BLaER1 treated with 17β-estradiol and CSF1 and Interleukin-3, amounts not matched to agents 10 nM and 100 nM (cell line): ENCODE results near the gene MAPRE2.

Experiments used
- H3K27ac ChIP-seq, 11 experiments: shearing (Covaris generic); formaldehyde crosslinking; 2 replicates each; pipeline ENCODE4 v1.8.1; 2022
- H3K27me3 ChIP-seq, 11 experiments: shearing (Covaris generic); formaldehyde crosslinking; 2 replicates each; pipeline ENCODE4 v1.8.1; 2022
- H3K36me3 ChIP-seq, 11 experiments: shearing (Covaris generic); formaldehyde crosslinking; 2 replicates each; pipeline ENCODE4 v1.8.1; 2022
- H3K4me1 ChIP-seq, 10 experiments: shearing (Covaris generic); formaldehyde crosslinking; 2 replicates each; pipeline ENCODE4 v1.8.1; 2022
- H3K4me2 ChIP-seq, 11 experiments: shearing (Covaris generic); formaldehyde crosslinking; 2 replicates each; pipeline ENCODE4 v1.8.1; 2022
- H3K4me3 ChIP-seq, 10 experiments: shearing (Covaris generic); formaldehyde crosslinking; 2 replicates each; pipeline ENCODE4 v1.8.1; 2022
- H3K9ac ChIP-seq, 11 experiments: shearing (Covaris generic); formaldehyde crosslinking; 2 replicates each; pipeline ENCODE4 v1.8.1; 2022
- H3K9me3 ChIP-seq, 11 experiments: shearing (Covaris generic); formaldehyde crosslinking; replicated peaks in 1 of 11; 2 replicates each; pipeline ENCODE4 v1.8.1; 2022
- H4K20me1 ChIP-seq, 11 experiments: shearing (Covaris generic); formaldehyde crosslinking; 2 replicates each; pipeline ENCODE4 v1.8.1; 2022
- Cebpa-rat ChIP-seq, 11 experiments: shearing (Covaris generic); IDR thresholded peaks; 2 replicates each; pipeline ENCODE4 v1.8.1; 2022

The MAPRE2 gene

DNA sequence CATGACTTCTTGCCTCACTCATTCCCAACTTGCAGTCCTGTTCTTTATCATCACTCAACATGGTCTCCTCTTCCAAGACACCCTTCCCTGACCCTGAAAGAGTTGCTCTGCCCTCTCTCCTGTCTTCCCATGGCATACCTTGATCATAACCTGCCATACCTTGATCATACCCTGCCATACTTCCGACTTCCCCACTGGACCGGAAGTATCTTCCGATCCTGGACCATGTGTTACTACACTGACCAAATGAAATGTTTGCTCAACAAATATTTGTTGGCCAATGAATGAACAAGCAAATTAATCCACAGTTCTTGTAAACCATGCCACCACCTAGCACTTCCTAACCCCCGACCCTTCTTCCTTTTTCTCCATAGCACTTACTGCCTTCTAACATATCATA lies 138.7 kb downstream of the MAPRE2 start:
- peaks cover 2 to 17% (median 5%) of the 10 kb centered on the region in 10 experiments for H3K4me1 ChIP-seq
- H3K9me3 ChIP-seq, result peaks cover 10 to 28% (median 19%) of the 10 kb centered on the region in 11 experiments; a peak in 19 of 22 replicates
- no peak overlapping the region for H3K27ac ChIP-seq
- no peaks in the 10 kb centered on the region for H3K36me3 ChIP-seq
- no peak overlapping the region for H3K9ac ChIP-seq
- H4K20me1 ChIP-seq, result no peaks in the 10 kb centered on the region
- no peak overlapping the region for H3K4me3 ChIP-seq
- no peak for TF ChIP-seq Cebpa-rat (IDR thresholded peaks at IDR 0.05)
- H3K27me3 ChIP-seq, result no peaks in the 10 kb centered on the region
- peak overlapping the region in 1 of 11 experiments; percentile 49; a peak in 2 of 22 replicates for H3K4me2 ChIP-seq

DNA sequence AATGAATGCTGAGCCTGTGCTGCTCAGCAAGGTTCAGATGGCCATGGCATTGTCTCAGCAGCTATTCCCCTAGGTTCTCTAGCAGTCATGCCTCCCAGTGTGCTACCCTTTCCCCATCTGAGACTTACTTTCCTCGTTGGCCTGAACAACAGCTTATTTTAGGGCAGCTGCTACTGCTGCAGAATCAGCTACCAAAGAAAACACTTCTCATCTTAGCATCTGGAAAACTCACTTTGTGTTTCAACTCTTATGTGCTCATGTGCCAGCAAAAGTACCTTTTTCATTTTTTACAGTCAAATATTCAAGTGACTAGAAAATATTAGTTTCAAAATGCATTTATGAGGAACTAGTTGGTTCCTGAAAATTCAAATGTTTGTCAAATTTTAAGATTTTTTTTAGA lies 139.2 kb downstream of the MAPRE2 start:
- H3K27ac ChIP-seq, result no peak overlapping the region
- no peak for TF ChIP-seq Cebpa-rat (IDR thresholded peaks at IDR 0.05)
- H3K4me3 ChIP-seq, result no peak overlapping the region
- no peaks in the 10 kb centered on the region for H3K36me3 ChIP-seq
- peaks cover 0 to 14% (median 0%) of the 10 kb centered on the region in 10 experiments; a peak in 7 of 20 replicates for H3K4me1 ChIP-seq
- H3K9ac ChIP-seq, result no peak overlapping the region
- no peaks in the 10 kb centered on the region for H3K27me3 ChIP-seq
- no peaks in the 10 kb centered on the region for H4K20me1 ChIP-seq
- H3K4me2 ChIP-seq, result peak overlapping the region in 1 of 11 experiments; percentile 49; a peak in 2 of 22 replicates
- peaks cover 10 to 23% (median 19%) of the 10 kb centered on the region in 11 experiments; a peak in 19 of 22 replicates for H3K9me3 ChIP-seq

DNA sequence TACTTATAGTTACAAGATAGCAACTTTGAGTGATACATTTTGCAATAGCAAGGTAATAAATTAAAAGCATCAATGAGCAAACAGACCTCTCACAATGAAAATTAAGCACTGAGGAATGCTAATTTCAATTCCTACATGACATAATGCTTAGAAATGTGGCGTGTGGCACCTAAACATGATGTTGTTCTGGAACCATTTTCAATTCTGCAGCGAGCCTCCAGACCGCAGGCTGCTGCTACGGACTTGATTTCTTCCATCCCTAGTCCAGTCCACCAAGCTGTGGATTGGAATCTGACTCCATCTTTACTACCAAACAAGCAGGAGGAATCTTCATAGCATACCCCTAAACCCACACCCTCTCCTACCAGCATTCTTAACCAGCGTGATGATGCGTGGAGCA lies 140.9 kb downstream of the MAPRE2 start:
- H3K4me2 ChIP-seq, result no peak overlapping the region
- peaks cover 0 to 19% (median 0%) of the 10 kb centered on the region in 10 experiments; a peak in 5 of 20 replicates for H3K4me1 ChIP-seq
- peaks cover 1 to 7% (median 5%) of the 10 kb centered on the region in 11 experiments; a peak in 16 of 22 replicates for H3K9me3 ChIP-seq
- H3K36me3 ChIP-seq, result no peaks in the 10 kb centered on the region
- no peaks in the 10 kb centered on the region for H4K20me1 ChIP-seq
- no peak overlapping the region for H3K9ac ChIP-seq
- no peak for TF ChIP-seq Cebpa-rat (IDR thresholded peaks at IDR 0.05)
- no peaks in the 10 kb centered on the region for H3K27me3 ChIP-seq
- no peak overlapping the region for H3K27ac ChIP-seq
- no peak overlapping the region for H3K4me3 ChIP-seq

DNA sequence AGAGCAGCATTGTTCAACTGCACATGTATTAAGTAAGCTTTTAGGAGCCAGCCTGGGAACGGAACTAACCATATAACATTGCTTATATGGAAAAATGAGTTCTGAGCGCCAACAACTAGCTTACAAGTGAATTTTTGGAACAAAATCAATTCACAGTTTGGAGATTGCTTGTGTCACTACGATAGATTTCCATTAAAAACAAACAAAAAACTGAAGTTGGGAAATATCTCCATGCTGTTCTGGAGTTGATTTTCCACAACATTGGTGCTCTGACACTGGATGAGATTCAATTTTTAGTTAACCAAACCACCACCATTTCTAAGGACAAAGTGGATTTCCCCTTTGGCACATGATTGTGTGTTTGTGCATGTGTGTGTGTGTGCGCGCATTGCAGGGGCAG lies 142.7 kb downstream of the MAPRE2 start:
- no peak for TF ChIP-seq Cebpa-rat (IDR thresholded peaks at IDR 0.05)
- H3K4me3 ChIP-seq, result no peak overlapping the region
- 0 out of 22 replicates have a peak, but pooled peaks cover 0 to 3% (median 0%) of the 10 kb centered on the region in 11 experiments for H3K9me3 ChIP-seq
- no peak overlapping the region for H3K4me2 ChIP-seq
- H3K27ac ChIP-seq, result no peak overlapping the region
- no peaks in the 10 kb centered on the region for H4K20me1 ChIP-seq
- H3K9ac ChIP-seq, result no peak overlapping the region
- H3K36me3 ChIP-seq, result no peaks in the 10 kb centered on the region
- H3K4me1 ChIP-seq, result peaks cover 0 to 19% (median 0%) of the 10 kb centered on the region in 10 experiments; a peak in 5 of 20 replicates
- no peaks in the 10 kb centered on the region for H3K27me3 ChIP-seq

DNA sequence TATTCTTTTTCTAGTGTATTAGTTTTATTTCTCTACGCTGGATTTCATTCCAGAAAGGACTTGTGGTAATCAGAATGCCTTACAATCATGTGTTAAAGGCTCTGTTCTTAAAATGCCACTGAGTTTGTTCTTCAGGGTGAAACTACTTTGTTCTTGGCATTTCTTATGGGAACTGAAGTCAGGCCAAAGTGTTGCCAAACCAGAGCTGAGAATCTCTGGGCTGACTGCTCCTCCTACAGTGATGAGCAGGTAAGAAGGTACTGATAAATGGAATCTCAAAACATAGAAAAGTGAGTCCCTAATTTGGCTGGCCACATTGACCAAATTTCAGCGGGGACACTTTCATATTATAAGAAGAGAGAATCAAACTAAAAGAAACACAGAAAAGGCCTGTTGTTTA lies 144.6 kb downstream of the MAPRE2 start:
- Histone ChIP-seq H4K20me1 (no peaks in the 10 kb centered on the region), H3K36me3 (no peaks in the 10 kb centered on the region), H3K4me3 (no peak overlapping the region), H3K4me2 (no peak overlapping the region), H3K27me3 (no peaks in the 10 kb centered on the region), H3K27ac (no peak overlapping the region), H3K4me1 (peaks cover 0 to 8% (median 0%) of the 10 kb centered on the region in 10 experiments; a peak in 4 of 20 replicates), H3K9ac (no peak overlapping the region), H3K9me3 (no peaks in the 10 kb centered on the region)
- TF ChIP-seq Cebpa-rat (IDR thresholded peaks at IDR 0.05), result no peak

DNA sequence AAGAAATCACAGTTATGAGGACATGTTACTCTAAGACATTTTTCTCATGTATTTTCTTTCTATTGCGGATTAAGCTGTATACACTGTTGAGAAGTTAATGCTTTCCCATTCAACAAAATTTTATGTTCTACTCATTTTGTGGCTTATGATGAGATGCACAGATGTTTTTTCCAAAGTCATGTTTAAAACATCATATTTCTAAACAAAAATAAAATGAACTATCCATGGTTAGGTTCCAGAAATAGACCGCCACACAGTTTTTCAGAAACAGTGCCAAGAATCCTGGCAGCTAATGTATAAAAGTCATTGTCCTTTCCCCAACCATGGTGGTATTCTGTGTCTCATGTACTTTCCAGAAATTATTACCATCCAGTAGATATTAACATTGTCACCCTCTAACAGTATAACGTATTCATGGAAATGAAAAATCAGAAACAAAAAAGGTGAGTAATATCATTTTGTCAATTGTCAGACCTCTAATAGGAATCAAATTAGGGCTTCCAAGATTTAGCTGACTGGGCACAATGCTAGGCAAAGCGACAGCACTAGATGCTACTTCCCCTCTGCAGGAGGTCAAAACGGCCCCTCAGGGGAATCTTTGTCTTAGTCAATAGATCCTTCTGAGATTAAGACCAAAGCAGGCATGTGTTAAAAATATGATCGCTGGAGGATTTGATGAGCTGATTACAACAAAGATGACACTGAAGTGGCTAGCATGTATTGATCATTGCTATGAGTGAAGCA lies 145.2 kb downstream of the MAPRE2 start:
- H3K27me3 ChIP-seq, result no peaks in the 10 kb centered on the region
- H3K4me1 ChIP-seq, result peaks cover 0 to 6% (median 0%) of the 10 kb centered on the region in 10 experiments; a peak in 3 of 20 replicates
- H3K9ac ChIP-seq, result no peak overlapping the region
- no peak for TF ChIP-seq Cebpa-rat (IDR thresholded peaks at IDR 0.05)
- H3K9me3 ChIP-seq, result no peaks in the 10 kb centered on the region
- H4K20me1 ChIP-seq, result no peaks in the 10 kb centered on the region
- no peaks in the 10 kb centered on the region for H3K36me3 ChIP-seq
- no peak overlapping the region for H3K27ac ChIP-seq
- H3K4me2 ChIP-seq, result peak overlapping the region in 1 of 11 experiments; percentile 18; a peak in 1 of 22 replicates
- H3K4me3 ChIP-seq, result no peak overlapping the region

DNA sequence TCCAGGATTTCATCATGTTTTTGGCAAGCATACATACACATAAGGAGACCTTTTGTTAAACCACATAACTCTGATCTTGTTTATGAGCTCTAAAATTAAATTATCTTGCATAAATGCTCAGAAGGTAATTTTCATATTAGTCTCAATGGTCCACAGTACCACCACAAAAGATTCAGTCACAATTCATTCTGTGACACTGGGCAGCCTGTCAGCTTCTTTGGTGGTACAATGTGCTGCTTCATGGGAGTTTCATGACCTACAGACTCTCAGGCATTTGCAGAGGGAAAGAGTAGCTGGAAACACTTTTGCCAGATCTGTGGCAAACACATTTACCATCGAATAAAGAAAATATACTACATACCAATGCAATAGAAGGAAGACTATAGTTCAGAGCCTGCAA lies 148.3 kb downstream of the MAPRE2 start:
- Histone ChIP-seq H3K27ac (no peak overlapping the region), H3K27me3 (no peaks in the 10 kb centered on the region), H4K20me1 (no peaks in the 10 kb centered on the region), H3K4me1 (peaks cover 0 to 7% (median 4%) of the 10 kb centered on the region in 10 experiments; a peak in 6 of 20 replicates), H3K36me3 (no peaks in the 10 kb centered on the region), H3K9ac (no peak overlapping the region), H3K9me3 (no peaks in the 10 kb centered on the region), H3K4me3 (no peak overlapping the region), H3K4me2 (no peak overlapping the region)
- TF ChIP-seq Cebpa-rat (IDR thresholded peaks at IDR 0.05), result no peak

DNA sequence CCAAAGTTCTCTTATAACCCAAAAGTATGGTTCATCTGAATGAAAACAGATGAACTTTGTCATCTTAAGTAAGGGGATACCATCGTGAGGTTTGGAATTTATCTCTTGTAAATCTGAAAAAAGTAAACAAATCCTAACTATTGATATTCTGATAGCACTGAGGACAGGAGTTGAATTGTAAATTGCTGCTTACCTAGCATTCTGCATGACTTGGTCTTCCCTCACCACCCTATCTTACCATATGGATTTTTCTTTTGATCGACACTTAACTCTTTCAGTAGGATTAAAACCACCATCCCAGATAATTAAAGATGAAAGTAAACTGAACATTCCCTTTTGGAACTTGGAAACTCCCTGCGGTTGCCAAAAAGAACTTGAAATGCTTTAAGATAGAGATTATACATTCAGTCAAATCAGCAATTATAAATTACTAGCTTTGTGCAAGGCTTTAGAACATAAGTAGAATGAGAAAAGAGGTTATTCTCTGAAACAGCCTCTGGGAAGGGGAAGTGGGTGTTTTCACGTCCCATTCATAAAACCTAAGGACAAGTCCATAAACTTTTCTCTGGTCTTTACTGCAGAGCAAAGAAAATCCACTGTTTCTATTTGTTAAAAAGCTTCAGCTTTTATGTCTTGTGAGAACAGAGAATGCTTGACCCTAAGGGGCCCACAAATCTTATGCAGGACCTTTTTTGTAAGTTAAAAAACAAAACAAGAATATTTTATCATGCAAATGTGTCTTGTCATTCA lies 149.9 kb downstream of the MAPRE2 start:
- Histone ChIP-seq H3K4me3 (no peak overlapping the region), H4K20me1 (no peaks in the 10 kb centered on the region), H3K9me3 (no peaks in the 10 kb centered on the region), H3K36me3 (no peaks in the 10 kb centered on the region), H3K4me1 (peaks cover 0 to 7% (median 4%) of the 10 kb centered on the region in 10 experiments; a peak in 6 of 20 replicates), H3K27ac (no peak overlapping the region), H3K27me3 (no peaks in the 10 kb centered on the region), H3K9ac (no peak overlapping the region), H3K4me2 (no peak overlapping the region)
- no peak for TF ChIP-seq Cebpa-rat (IDR thresholded peaks at IDR 0.05)

DNA sequence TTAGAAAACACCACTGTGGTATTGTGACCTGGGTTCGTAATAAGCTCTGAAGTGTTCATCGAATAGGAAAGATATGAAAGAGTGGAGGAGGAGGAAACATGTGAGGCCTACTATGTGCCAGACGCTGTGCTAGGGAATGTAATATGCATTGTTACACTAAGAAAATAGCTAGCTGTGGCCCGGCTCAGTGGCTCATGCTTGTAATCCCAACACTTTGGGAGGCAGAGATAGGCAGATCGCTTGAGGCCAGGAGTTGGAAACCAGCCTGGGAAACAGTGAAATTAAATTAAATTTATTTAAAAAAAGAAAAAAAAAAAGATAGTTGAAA lies 150.4 kb downstream of the MAPRE2 start:
- H4K20me1 ChIP-seq, result no peaks in the 10 kb centered on the region
- no peaks in the 10 kb centered on the region for H3K9me3 ChIP-seq
- no peak overlapping the region for H3K4me3 ChIP-seq
- H3K27me3 ChIP-seq, result no peaks in the 10 kb centered on the region
- no peak overlapping the region for H3K4me2 ChIP-seq
- H3K9ac ChIP-seq, result no peak overlapping the region
- H3K36me3 ChIP-seq, result no peaks in the 10 kb centered on the region
- H3K27ac ChIP-seq, result no peak overlapping the region
- peaks cover 0 to 7% (median 2%) of the 10 kb centered on the region in 10 experiments; a peak in 6 of 20 replicates for H3K4me1 ChIP-seq
- TF ChIP-seq Cebpa-rat (IDR thresholded peaks at IDR 0.05), result no peak
